Hepatocyte (in vitro differentiated cells): ENCODE data around the gene ANKRD44. TPM values are rescaled to one million over a fixed set of nuclear protein-coding genes. Genes with fewer than 3 reads are reported as not detected.

Experiments
- DNase-seq: peaks from one replicate; pipeline ENCODE4 v3.0.0-alpha.2; 2016; ENCODE audit warnings: low spot score
- H2AFZ ChIP-seq: fragments of 200-600 bp; sonication (generic); 2 replicates; pipeline ENCODE4 v1.6.0; 2016; ENCODE audit warnings: antibody characterized with exemption, mild to moderate bottlenecking
- H3K27ac ChIP-seq: fragments of 200-600 bp; sonication (generic); 2 replicates; pipeline ENCODE4 v1.5.1; 2016; ENCODE audit warnings: mild to moderate bottlenecking
- H3K27me3 ChIP-seq: fragments of 200-600 bp; sonication (generic); 2 replicates; pipeline ENCODE4 v1.6.1; 2016
- H3K36me3 ChIP-seq: fragments of 200-600 bp; sonication (generic); replicated peaks from 2 replicates; pipeline ENCODE4 v1.5.1; 2016; ENCODE audit warnings: low read depth; ENCODE audit not compliant: insufficient read depth
- H3K4me1 ChIP-seq: fragments of 200-600 bp; sonication (generic); 2 replicates; pipeline ENCODE4 v1.5.1; 2016; ENCODE audit warnings: mild to moderate bottlenecking, moderate library complexity; ENCODE audit not compliant: insufficient read depth
- H3K4me2 ChIP-seq: fragments of 200-600 bp; sonication (generic); 2 replicates; pipeline ENCODE4 v1.6.0; 2016
- H3K4me3 ChIP-seq: fragments of 200-600 bp; sonication (generic); 2 replicates; pipeline ENCODE4 v1.5.1; 2016; ENCODE audit warnings: mild to moderate bottlenecking
- H3K79me2 ChIP-seq: fragments of 200-600 bp; sonication (generic); 2 replicates; pipeline ENCODE4 v1.6.0; 2017; ENCODE audit warnings: mild to moderate bottlenecking
- H3K9me2 ChIP-seq: fragments of 200-600 bp; sonication (generic); replicated peaks from 2 replicates; pipeline ENCODE4 v1.6.0; 2017; ENCODE audit warnings: mild to moderate bottlenecking; ENCODE audit not compliant: insufficient read depth
- H3K9me3 ChIP-seq: fragments of 200-600 bp; sonication (generic); 2 replicates; pipeline ENCODE4 v1.5.1; 2016; ENCODE audit warnings: low read depth, mild to moderate bottlenecking
- H4K20me1 ChIP-seq: fragments of 200-600 bp; sonication (generic); 2 replicates; pipeline ENCODE4 v1.6.0; 2016; ENCODE audit warnings: mild to moderate bottlenecking; ENCODE audit not compliant: insufficient read depth, poor library complexity, severe bottlenecking
- EZH2 ChIP-seq: fragments of 200-600 bp; sonication (generic); IDR thresholded peaks from 2 replicates; pipeline ENCODE4 v1.6.1; 2016; ENCODE audit warnings: antibody characterized with exemption, mild to moderate bottlenecking, borderline replicate concordance
- EZH2phosphoT487 ChIP-seq: fragments of 200-600 bp; sonication (generic); IDR thresholded peaks from one replicate; pipeline ENCODE4 v1.6.1; 2018; ENCODE audit warnings: antibody characterized with exemption, mild to moderate bottlenecking, low read depth, moderate library complexity; ENCODE audit not compliant: unreplicated experiment, severe bottlenecking
- WGBS: methylation state at CpG from one replicate; pipeline ENCODE4 v1.1.6; 2016; ENCODE audit warnings: low lambda C conversion rate; ENCODE audit errors: missing lambda C conversion rate; 5-methylcytosine and 5-hydroxymethylcytosine counted together
- polyA plus RNA-seq: library from polyadenylated mRNA; unstranded; fragments of >200 nt; fragmentation: Nextera tagmentation; extraction: Ambion mirVana; gene quantifications from 2 replicates; pipeline ENCODE4 v1.2.1, GENCODE V29; 2016
- total RNA-seq: library from RNA; depleted of rRNA; stranded (reverse); fragments of >200 nt; gene quantifications from 2 replicates; pipeline ENCODE4 v1.2.3, GENCODE V29; 2014
- TF ChIP-seq, protein P1 (sequence below): fragments of 200-600 bp; sonication (generic); IDR thresholded peaks from 2 replicates; pipeline ENCODE4 v1.5.1; 2016; ENCODE audit warnings: antibody characterized with exemption, mild to moderate bottlenecking; ENCODE audit not compliant: poor library complexity

Gene ANKRD44
- total and polyA plus RNA-seq, 2 experiments from 2014 or later, result 5.9 to 9.1 TPM

DNA sequence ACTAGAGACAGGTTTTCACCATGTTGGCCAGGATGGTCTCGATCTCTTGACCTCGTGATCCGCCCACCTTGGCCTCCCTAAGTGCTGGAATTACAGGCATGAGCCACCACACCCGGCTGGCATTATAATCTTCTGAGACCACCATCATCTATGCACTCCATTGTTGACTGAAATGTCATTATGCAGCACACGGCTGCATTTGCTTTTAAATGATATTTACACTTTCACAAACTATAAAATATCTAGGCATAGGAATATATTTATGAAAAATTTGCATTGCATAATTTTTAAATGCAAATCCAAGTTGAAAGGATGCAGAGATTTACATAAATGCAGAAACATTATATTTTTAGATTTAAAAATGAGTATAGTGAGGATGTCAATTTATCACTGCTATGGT lies 30.0 kb upstream of the ANKRD44 start:
- no peaks in the 10 kb centered on the region for H3K9me3 ChIP-seq
- no peaks in the 10 kb centered on the region for H3K9me2 ChIP-seq
- H3K4me2 ChIP-seq, result no peak overlapping the region
- H2AFZ ChIP-seq, result no peak overlapping the region
- no peak overlapping the region for H3K27ac ChIP-seq
- no peak overlapping the region for H3K4me3 ChIP-seq
- 95% methylated on average over 5 of the region's 5 CpGs for WGBS
- H3K4me1 ChIP-seq, result no peaks in the 10 kb centered on the region
- no peaks in the 10 kb centered on the region for H3K79me2 ChIP-seq
- DNase-seq, result no peak
- H4K20me1 ChIP-seq, result no peaks in the 10 kb centered on the region
- no peaks in the 10 kb centered on the region for H3K27me3 ChIP-seq
- TF ChIP-seq EZH2 (no peak), EZH2phosphoT487 (no peak)
- TF ChIP-seq, protein P1, sequence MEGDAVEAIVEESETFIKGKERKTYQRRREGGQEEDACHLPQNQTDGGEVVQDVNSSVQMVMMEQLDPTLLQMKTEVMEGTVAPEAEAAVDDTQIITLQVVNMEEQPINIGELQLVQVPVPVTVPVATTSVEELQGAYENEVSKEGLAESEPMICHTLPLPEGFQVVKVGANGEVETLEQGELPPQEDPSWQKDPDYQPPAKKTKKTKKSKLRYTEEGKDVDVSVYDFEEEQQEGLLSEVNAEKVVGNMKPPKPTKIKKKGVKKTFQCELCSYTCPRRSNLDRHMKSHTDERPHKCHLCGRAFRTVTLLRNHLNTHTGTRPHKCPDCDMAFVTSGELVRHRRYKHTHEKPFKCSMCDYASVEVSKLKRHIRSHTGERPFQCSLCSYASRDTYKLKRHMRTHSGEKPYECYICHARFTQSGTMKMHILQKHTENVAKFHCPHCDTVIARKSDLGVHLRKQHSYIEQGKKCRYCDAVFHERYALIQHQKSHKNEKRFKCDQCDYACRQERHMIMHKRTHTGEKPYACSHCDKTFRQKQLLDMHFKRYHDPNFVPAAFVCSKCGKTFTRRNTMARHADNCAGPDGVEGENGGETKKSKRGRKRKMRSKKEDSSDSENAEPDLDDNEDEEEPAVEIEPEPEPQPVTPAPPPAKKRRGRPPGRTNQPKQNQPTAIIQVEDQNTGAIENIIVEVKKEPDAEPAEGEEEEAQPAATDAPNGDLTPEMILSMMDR, result no peak
- H3K36me3 ChIP-seq, result no peaks in the 10 kb centered on the region

DNA sequence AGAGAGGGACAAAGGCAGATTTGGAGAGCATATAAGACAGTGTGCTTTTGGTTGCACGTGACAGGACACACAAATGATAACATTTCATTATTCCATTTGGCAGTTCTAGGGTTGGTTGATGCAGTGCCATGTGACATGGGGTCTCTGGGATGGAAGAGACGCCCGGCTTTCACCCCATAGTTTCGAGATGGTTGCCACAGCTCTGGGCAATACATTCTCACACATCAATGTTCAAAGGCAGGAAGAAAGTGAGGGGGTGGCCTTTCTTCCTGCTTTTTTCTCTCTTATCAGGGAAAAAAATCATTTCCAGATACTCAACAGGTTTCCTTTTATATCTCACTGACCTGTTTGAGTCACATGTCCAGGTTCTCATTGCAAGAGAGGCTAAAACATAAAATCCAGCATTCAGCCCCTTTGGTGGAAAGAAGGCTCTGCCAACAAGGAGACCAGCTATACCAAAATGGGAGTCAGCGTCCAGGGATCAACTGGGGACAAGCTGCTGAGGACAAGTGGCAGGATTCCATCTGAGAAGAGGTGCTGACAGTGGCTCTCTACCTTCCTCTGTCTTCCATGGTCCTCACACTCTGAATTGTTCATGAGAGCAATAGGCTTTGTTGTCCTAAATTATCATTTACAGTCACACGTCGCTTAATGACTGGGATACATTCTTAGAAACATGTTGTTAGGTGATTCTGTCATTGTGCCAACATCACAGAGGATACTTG lies 29.1 kb upstream of the ANKRD44 start:
- H2AFZ ChIP-seq, result no peak overlapping the region
- H3K27me3 ChIP-seq, result no peaks in the 10 kb centered on the region
- no peaks in the 10 kb centered on the region for H3K36me3 ChIP-seq
- no peaks in the 10 kb centered on the region for H3K4me1 ChIP-seq
- no peaks in the 10 kb centered on the region for H3K79me2 ChIP-seq
- H3K9me2 ChIP-seq, result no peaks in the 10 kb centered on the region
- no peaks in the 10 kb centered on the region for H4K20me1 ChIP-seq
- WGBS, result 82% methylated on average over 7 of the region's 7 CpGs
- no peak for DNase-seq
- H3K4me3 ChIP-seq, result no peak overlapping the region
- no peak overlapping the region for H3K27ac ChIP-seq
- H3K4me2 ChIP-seq, result no peak overlapping the region
- no peaks in the 10 kb centered on the region for H3K9me3 ChIP-seq
- no peak for TF ChIP-seq EZH2
- TF ChIP-seq, protein P1, result no peak
- TF ChIP-seq EZH2phosphoT487, result no peak

- no peaks in the 10 kb centered on the region for H3K27me3 ChIP-seq
- H3K9me3 ChIP-seq, result no peaks in the 10 kb centered on the region
- H3K9me2 ChIP-seq, result no peaks in the 10 kb centered on the region
- no peak overlapping the region for H3K4me2 ChIP-seq
- H3K4me1 ChIP-seq, result no peaks in the 10 kb centered on the region
- no peak overlapping the region for H3K4me3 ChIP-seq
- H3K79me2 ChIP-seq, result no peaks in the 10 kb centered on the region
- no peak for DNase-seq
- H2AFZ ChIP-seq, result no peak overlapping the region
- TF ChIP-seq EZH2phosphoT487 (no peak), EZH2 (no peak)
- TF ChIP-seq, protein P1, result no peak
- no peak overlapping the region for H3K27ac ChIP-seq
- 84% methylated on average over 8 of the region's 8 CpGs for WGBS
- no peaks in the 10 kb centered on the region for H3K36me3 ChIP-seq
- H4K20me1 ChIP-seq, result no peaks in the 10 kb centered on the region
These were observed 28.4 kb upstream of the ANKRD44 start for GRCh38 chr2:197339016-197339415.
